Prostate gland (tissue), 2 donors: ENCODE measurements around the gene RRP36. TPM values are rescaled to one million over a fixed set of nuclear protein-coding genes. Genes with fewer than 3 reads are reported as not detected.

Experiments used
- DNase-seq: peaks from one replicate; pipeline ENCODE4 v3.0.0-alpha.2; 2019; ENCODE audit warnings: low spot score
- H3K27ac ChIP-seq, 2 donors: fragments of 200-600 bp; sonication (generic); 2 replicates each; pipeline ENCODE4 v1.5.1; 2017 to 2019
- H3K27me3 ChIP-seq: fragments of 200-600 bp; sonication (generic); replicated peaks from 2 replicates; pipeline ENCODE4 v1.5.1; 2019; ENCODE audit not compliant: insufficient read depth
- H3K36me3 ChIP-seq, 2 donors: fragments of 200-600 bp; sonication (generic); 1 replicate in 1 of 2; 2 replicates in 1 of 2; pipeline versions ENCODE4 v1.5.1 to v1.8.1; 2017 to 2019
- H3K4me1 ChIP-seq: fragments of 200-600 bp; sonication (generic); replicated peaks from 2 replicates; pipeline ENCODE4 v1.5.1; 2019
- H3K4me3 ChIP-seq, 2 donors: fragments of 200-600 bp; sonication (generic); 2 replicates each; pipeline ENCODE4 v1.5.1; 2017 to 2019
- H3K9me3 ChIP-seq: fragments of 200-600 bp; sonication (generic); 2 replicates; pipeline ENCODE4 v1.5.1; 2017
- CTCF ChIP-seq, 4 experiments: fragments of 200-600 bp in 2 of 4; fragments of 450-650 bp in 2 of 4; sonication (generic) in 2 of 4; IDR thresholded peaks; 1 replicate in 3 of 4; 2 replicates in 1 of 4; pipeline ENCODE4 v1.5.1; 2016 to 2019; ENCODE audit warnings: antibody characterized with exemption in 4 of 4, mild to moderate bottlenecking in 2 of 4, moderate library complexity in 2 of 4
- POLR2A ChIP-seq: fragments of 450-650 bp; IDR thresholded peaks from one replicate; pipeline ENCODE4 v1.6.1; 2016; ENCODE audit warnings: antibody characterized with exemption, mild to moderate bottlenecking
- POLR2AphosphoS5 ChIP-seq: sonication (generic); formaldehyde crosslinking; IDR thresholded peaks from one replicate; pipeline ENCODE4 v1.6.1; 2017; ENCODE audit warnings: antibody characterized with exemption
- WGBS: methylation state at CpG from one replicate; pipeline ENCODE4 v1.1.5; 2018; 5-methylcytosine and 5-hydroxymethylcytosine counted together
- intact Hi-C: fragments of 100-400 bp; cut with DNase I; formaldehyde crosslinking; loops from one replicate; pipeline ENCODE4 v1.14.2; 2022
- total RNA-seq, 2 donors: library from RNA; depleted of rRNA; stranded (reverse); fragments of >200 nt; gene quantifications; one replicate each; pipeline ENCODE4 v1.1.0, GENCODE V29; 2016

RRP36 gene
- total RNA-seq, 2 donors from 2014 or later, result 45.1 to 50.8 TPM

GRCh38 chr6:43035495-43036194 is 14.2 kb downstream of the RRP36 start:
- Histone ChIP-seq H3K36me3 (peaks cover 0 to 6% of the 10 kb centered on the region in 2 donors), H3K4me1 (no peaks in the 10 kb centered on the region), H3K27me3 (no peaks in the 10 kb centered on the region), H3K27ac (no peak overlapping the region), H3K9me3 (no peaks in the 10 kb centered on the region), H3K4me3 (no peak overlapping the region)
- DNase-seq, result no peak
- TF ChIP-seq POLR2A (no peak), POLR2AphosphoS5 (no peak), CTCF (IDR thresholded peaks at IDR 0.05) (no peak)
- intact Hi-C loops, result no loop called here
- 64% methylated on average over 4 of the region's 4 CpGs for WGBS

DNA sequence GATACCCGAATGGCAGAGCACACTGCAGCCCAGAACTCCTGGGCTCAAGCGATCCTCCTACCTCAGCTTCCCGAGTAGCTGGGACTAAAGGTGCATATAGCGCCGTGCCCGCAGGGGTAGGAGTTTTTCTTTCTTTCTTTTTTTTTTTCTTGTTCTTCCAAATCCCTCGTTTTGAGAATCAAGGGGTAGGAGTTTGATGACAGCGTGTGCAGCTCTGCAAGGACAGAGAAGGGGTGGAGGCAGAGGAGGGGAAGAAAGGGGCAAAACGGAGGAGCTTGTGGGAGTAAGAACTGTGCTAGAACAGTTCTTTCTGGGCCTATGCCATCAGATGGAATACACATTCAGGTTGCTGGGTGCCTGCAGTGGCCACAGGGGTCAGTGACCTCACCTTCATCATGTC is 15.3 kb downstream of the RRP36 start:
- WGBS, result 91% methylated on average over 9 of the region's 9 CpGs

GRCh38 chr6:43037197-43037596 is 15.8 kb downstream of the RRP36 start:
- H3K4me3 ChIP-seq, result no peak overlapping the region
- WGBS, result 82% methylated on average over 5 of the region's 5 CpGs
- H3K4me1 ChIP-seq, result no peaks in the 10 kb centered on the region
- TF ChIP-seq POLR2A (no peak), POLR2AphosphoS5 (no peak), CTCF (IDR thresholded peaks at IDR 0.05) (no peak)
- no peaks in the 10 kb centered on the region for H3K9me3 ChIP-seq
- no peak for DNase-seq
- no peaks in the 10 kb centered on the region for H3K27me3 ChIP-seq
- intact Hi-C loops, result no loop called here
- no peak overlapping the region for H3K27ac ChIP-seq
- peaks cover under 1 to 6% of the 10 kb centered on the region in 2 donors for H3K36me3 ChIP-seq

More for the DNA sequence above, 15.3 kb downstream of the RRP36 start:
- H3K36me3 ChIP-seq, result peaks cover 0 to 6% of the 10 kb centered on the region in 2 donors
- H3K4me1 ChIP-seq, result no peaks in the 10 kb centered on the region
- no peak for TF ChIP-seq CTCF (IDR thresholded peaks at IDR 0.05)
- no peak for TF ChIP-seq POLR2A
- no peak for TF ChIP-seq POLR2AphosphoS5
- H3K4me3 ChIP-seq, result no peak overlapping the region
- H3K27ac ChIP-seq, result no peak overlapping the region
- H3K27me3 ChIP-seq, result no peaks in the 10 kb centered on the region
- intact Hi-C loops, result no loop called here
- H3K9me3 ChIP-seq, result no peaks in the 10 kb centered on the region
- no peak for DNase-seq

GRCh38 chr6:43037706-43038105 is 16.3 kb downstream of the RRP36 start:
- H3K4me3 ChIP-seq, result no peak overlapping the region
- no peaks in the 10 kb centered on the region for H3K27me3 ChIP-seq
- no peaks in the 10 kb centered on the region for H3K9me3 ChIP-seq
- peaks cover 6% of the 10 kb centered on the region in 2 donors for H3K36me3 ChIP-seq
- intact Hi-C loops, result no loop called here
- H3K4me1 ChIP-seq, result no peaks in the 10 kb centered on the region
- WGBS, result 80% methylated on average over 7 of the region's 9 CpGs
- DNase-seq, result no peak
- no peak for TF ChIP-seq CTCF (IDR thresholded peaks at IDR 0.05)
- no peak for TF ChIP-seq POLR2AphosphoS5
- no peak for TF ChIP-seq POLR2A
- no peak overlapping the region for H3K27ac ChIP-seq

- TF ChIP-seq POLR2A (no peak), CTCF (IDR thresholded peaks at IDR 0.05) (no peak), POLR2AphosphoS5 (no peak)
- WGBS, result 83% methylated on average over 9 of the region's 9 CpGs
- peaks cover 7 to 14% of the 10 kb centered on the region in 2 donors for H3K36me3 ChIP-seq
These were observed 17.3 kb downstream of the RRP36 start for GRCh38 chr6:43038727-43039126.

More at GRCh38 chr6:43038727-43039126, 17.3 kb downstream of the RRP36 start:
- DNase-seq, result no peak
- intact Hi-C loops, result no loop called here
- no peaks in the 10 kb centered on the region for H3K27me3 ChIP-seq
- no peaks in the 10 kb centered on the region for H3K4me1 ChIP-seq
- no peaks in the 10 kb centered on the region for H3K9me3 ChIP-seq
- H3K27ac ChIP-seq, result no peak overlapping the region
- no peak overlapping the region for H3K4me3 ChIP-seq
